Posterior vena cava (tissue), 2 donors: ENCODE measurements around the gene C22orf15. TPM values are rescaled to one million over a fixed set of nuclear protein-coding genes. Genes with fewer than 3 reads are reported as not detected.

Experiments
- DNase-seq: peaks from one replicate; pipeline ENCODE4 v3.0.0-alpha.2; 2020; ENCODE audit warnings: low spot score
- intact Hi-C, 2 donors: fragments of 100-400 bp; cut with DNase I; formaldehyde crosslinking; loops; one replicate each; pipeline versions ENCODE4 v1.14.1 to v1.14.2; 2022 to 2023
- total RNA-seq, 2 donors: library from RNA; stranded (reverse); fragmentation: NEBNext Ultra II Directional; extraction: Animal tissue kit (Norgen Biotek cat#: 25700); gene quantifications; one replicate each; pipeline ENCODE4 v1.2.1, GENCODE V29; 2021
- donor health status: DM: yes; HTN: yes; CAD: no.
- donor health status: DM: yes; HTN: yes; CAD: no.

Gene C22orf15
- total RNA-seq, 2 donors from 2014 or later = not detected

DNA sequence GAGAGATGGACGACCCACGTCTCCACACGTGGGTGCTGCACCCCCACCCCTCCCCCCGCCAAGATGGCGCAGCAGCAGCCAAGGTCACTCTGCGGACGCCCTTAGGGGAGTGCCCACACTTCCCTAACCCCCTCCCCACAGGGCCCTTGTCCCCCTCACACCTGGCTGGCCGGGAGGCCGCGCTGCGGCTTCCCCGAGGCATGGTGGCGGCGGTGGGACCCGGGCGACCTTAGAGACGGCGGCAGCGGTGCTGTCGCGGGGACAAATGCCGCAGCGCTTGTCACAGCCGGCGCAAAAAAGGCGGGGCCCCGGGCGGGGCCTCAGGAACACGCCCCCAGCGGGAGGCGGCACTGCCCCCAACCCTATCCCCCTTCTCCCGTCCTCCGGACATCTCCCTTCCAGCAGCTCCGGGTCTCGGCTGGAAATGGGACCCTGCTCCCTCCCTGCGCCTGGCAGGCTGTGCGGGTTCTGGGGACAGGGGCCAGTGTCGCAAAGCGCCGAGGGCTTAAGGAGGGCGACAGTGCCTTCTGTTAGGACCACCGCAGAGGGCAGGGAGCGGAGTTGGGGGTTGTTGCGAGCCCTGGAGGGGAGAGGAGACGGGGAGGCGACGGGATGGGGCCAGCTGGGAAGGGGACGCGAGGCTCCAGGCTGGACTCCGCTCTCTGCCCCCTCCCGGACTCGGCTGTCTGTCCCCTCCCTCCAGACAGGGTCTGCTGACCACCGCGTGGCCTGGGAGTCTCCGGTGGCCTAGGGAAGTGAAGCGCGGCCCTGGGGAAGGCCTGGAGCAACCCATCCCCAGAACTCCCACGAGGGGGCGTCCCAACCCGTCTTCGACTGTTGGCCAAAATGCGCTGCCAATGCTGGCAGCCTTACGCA, 5.1 kb downstream of the C22orf15 start, which contains the start of gene CHCHD10:
CHCHD10 (minus strand) TSS at position 300 of the 876 bp plus-strand sequence; CDS start at position 202, 98 bp downstream.
- DNase-seq = peak; percentile 95
- intact Hi-C loops = loop anchor here (5.0 to 10.0 kb wide), 3 partner anchors 69 to 223 kb away; partner anchors contain the start of gene DERL3 (in 1 of the 2)

DNA sequence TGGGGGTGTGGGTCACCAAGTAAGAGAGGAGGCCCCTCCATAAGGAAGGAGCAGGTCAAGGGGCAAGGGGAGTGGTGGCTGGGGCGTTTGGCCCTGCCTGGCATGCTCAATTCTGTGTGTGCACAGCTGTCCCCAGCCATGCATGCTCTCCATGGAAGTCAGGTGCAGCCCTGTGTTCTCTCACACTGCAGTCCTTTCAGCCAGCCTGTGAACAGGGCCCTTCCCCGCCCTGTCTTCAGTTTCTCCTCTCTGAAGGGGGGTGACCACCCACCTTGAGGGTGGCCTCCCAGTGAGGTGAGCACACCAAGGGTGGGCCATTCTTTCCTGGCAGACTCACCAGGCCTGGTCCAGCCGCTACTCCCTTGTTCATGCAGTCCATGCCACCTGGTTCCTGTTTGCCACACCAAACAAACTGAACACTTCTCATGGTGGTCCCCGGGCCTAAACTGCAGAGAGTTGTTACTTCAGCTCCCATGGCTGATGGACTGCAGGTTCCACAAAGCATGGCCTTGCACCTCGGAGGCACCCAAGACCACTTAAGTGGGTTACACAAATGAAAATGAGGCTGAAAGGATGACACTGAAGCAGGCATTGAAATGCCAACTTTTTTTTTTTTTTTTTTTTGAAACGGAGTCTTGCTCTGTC, 6.7 kb downstream of the C22orf15 start:
- DNase-seq = no peak
- intact Hi-C loops = loop anchor here (5.0 to 10.0 kb wide), 3 partner anchors 68 to 225 kb away; partner anchors contain the start of gene DERL3 (in 1 of the 2)

DNA sequence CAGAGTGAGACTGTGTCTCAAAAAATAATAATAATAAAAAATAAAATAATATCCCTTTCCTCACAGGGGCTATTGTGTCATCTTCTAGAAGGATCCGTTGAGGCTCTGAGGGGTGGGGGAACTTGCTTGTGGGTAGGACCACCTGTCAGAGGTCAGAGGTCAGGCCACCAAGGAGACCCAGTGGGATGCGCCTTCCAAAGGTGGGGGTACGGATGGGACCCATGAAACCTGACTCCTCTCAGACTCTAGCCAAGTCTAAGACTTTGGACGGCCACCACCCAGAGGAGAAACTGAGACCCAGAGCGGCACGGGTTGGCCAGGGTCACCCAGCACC, 9.5 kb downstream of the C22orf15 start:
- intact Hi-C loops = no loop called here
- DNase-seq = no peak

DNA sequence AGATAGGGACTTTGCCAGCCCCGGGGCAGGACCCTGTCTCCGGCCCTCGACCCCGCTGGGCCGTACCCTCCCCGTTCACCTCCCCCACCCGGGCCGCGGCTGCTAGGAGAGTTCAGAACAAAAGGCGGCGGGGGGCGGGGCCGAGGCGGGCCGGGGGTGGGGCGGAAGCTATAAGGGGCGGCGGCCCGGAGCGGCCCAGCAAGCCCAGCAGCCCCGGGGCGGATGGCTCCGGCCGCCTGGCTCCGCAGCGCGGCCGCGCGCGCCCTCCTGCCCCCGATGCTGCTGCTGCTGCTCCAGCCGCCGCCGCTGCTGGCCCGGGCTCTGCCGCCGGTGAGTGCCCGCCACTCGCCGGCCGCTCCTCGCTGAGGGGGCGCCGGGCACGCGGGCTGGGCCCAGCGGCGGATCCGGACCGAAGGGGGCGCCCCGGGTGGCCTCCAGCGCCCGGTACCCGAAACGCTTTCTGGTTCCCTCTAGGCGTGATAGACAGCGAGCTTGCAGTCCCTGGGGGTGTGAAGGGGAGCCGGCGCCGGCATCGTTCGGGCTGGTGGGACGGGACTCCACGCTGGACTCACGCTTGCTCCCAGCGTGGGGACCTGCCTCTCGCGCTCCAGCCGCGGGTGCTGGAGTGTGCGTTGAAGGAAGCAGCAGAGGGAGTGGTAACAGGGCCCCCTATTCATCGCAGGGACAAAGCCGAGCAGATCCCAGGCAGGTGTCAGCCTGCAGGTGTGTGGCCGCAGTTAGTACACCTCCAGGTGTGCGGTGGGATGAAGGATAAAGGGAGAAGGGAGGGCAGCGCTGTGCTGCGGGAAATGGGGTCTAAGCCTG, 10.1 kb downstream of the C22orf15 start, which contains the start of gene MMP11:
MMP11 (plus strand) TSS at position 201 of the 825 bp plus-strand sequence; CDS start at position 223, 22 bp downstream.
- peak; percentile 79 for DNase-seq
- intact Hi-C loops = no loop called here

DNA sequence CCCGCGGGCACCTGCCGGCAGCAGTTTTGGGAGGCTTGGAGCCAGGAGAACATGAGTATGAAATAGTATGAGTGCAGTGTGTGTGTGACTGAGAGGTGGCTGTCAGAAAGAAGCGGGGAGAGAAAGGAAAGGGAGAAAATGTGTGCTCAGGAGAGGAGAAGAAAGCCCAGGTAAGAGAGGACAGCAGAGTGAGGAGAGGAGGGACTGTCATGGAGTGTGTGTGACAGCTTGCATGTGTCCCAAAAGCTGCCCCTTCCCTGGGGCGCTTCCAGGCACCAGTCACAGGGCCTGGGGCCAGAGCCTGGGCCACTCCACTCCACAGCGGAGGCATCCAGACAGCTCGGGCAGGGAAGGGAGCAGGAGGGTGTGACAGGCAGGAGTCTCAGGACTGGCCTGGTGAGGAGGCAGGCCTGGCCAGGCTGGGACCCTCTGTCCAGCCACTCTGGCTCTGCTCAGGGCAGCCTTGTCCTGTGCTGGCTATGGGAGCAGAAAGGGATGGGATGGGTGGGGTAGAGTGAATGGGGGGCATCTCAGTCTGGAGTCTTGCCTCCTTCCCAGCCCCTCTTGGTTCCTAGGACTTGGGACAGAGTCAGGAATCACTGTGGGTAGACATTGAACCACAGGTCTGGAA, 10.8 kb downstream of the C22orf15 start:
- DNase-seq = no peak
- intact Hi-C loops = no loop called here

DNA sequence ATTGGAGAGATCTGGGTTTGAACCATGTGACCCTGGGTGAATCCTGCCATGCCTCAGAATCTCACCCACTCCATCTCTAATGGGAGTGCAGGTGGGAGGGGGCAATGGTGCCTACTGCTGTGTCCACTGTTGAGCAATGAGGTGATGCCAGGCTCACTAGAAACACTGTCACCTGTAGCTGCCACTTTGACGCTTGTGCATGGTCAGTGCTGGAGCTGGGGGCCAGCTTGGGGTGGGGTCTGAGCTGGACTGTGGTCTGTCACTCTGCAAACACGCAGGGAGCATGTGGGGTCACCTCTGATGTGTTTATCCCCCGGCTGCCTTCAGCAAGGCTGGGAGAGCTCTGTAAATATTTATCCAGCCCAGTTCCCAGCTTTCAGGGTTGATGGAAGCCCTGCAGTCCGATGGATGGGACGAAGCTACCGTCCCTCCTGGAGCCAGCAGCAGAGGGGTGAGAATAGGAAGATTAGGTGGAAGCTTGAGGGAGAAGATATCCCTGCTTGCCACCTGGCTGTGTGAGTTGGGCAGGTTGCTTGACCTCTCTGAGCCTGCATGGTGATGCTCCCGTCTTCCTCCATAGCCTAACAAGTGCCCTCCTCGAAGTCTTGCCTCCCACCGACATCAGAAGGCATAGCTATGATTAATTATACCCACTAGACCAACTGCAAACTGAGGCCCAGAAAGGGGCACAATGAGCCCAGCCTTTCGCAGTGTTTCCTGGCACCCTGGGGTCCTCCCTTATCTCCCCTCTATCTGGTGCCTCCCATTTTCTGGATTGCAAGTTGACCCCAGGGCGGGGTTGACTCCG, 11.5 kb downstream of the C22orf15 start:
- intact Hi-C loops = no loop called here

DNA sequence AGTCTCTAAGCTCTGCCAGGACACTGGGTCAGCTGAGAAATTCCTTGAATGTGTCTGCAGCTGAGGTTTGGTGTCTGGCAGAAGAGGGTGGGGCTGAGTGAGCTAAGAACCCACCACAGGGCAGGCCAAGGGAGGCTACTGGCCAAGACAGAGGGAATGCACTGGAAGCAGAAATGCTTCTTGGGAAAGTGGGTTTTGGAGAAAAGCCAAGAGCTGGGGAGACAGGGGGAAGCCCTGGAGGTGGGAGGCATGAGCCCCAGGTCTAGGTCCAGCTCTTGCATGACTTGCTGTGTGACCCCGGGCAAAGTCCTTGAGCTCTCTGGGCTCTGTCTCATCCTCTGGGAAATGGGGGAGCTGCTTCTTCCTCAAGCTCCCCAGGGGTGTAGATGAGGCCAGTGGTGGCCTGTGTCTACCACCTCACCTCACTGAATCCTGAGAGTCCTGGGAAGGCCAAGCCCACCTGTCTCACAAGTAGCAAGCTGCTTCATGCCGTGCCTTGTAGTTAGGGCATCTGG, 12.2 kb downstream of the C22orf15 start:
- DNase-seq = peak; percentile 85
- intact Hi-C loops = no loop called here

More for the DNA sequence above, 11.5 kb downstream of the C22orf15 start:
- peak; percentile 34 for DNase-seq

DNA sequence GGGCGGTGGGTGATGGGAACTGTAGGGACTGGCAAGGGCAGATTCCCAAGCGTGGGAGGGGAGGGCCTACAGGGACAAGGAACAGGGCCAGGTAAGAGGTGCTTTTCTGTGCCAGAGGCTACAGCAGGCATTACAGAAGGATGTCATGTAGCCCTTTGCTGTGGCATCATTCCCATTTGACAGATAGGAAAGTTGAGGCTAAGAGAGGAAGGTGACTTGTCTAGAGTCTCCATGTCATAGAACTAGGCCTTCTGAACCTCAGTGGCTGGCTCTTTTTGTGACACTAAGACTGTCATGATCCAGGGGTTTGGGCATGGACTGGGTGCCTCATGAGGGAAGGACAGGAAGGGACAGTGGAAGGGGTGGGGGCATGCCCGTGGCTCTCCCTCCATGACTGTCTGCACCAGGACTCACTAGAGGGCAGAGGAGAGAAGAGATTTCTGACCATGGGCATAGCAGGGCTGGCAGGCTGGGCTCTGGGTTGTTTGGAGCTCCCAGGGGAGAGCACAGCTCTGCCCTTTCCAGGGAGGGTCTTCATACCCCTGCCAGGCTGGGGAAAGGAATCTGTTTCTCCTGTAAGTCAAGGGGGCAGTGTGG, 13.1 kb downstream of the C22orf15 start:
- DNase-seq = peak; percentile 66
- intact Hi-C loops = no loop called here

DNA sequence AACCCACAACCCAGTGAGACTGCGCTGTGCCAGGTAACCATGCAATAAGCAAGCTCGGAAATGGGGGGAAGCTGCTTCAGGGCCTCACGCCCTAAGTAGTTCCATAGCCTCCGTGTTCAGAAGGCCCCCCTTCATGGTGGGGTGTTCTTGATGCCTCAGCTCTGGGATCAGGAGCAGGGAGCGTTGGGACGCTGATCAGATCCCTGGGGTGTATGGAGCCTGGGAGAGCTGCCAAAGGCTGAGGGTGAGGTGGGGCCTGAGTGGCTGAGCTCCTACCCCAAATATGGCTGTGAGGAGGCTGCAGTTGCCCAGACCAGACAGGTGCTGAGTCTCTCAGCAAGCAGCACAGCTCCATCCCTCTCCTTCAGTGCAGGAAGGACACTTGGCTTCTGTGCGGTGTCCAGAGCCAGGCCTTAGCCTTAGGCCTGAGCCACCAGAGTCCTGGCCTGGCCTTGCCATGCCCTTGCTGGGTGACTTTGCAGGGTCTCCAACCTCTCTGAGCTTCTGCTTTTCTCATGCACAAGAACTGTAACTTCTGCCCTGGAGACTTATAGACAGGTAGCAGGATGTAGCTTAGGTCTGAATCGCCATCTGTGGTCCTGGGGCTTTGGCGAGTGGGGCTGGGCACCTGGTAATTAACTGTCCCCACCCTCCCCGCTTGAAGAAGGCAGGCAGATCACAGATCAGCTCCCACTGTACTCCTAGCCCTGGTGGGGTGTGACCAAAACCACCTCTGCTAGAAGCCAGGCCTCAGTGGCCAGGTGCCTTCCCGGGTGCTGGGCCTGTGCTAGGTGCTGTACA, 15.2 kb downstream of the C22orf15 start:
- peak; percentile 79 for DNase-seq
- intact Hi-C loops = no loop called here

DNA sequence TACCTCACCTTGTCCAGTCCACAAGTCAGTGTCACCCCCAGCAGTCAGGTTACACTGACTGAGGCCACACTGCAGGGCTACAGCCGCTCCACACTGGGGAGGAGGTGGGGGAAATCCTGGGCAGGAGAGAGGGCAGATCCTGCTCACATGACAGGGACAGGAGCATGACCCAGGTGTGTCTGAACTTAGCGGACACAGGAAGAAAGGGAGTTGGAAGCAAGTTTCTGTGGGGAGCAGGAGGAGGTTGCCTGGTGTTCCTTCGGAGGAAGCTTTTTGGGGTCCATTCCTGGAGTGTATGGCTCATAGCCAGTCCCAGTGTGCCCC, 15.7 kb downstream of the C22orf15 start:
- intact Hi-C loops = no loop called here
- DNase-seq = no peak

DNA sequence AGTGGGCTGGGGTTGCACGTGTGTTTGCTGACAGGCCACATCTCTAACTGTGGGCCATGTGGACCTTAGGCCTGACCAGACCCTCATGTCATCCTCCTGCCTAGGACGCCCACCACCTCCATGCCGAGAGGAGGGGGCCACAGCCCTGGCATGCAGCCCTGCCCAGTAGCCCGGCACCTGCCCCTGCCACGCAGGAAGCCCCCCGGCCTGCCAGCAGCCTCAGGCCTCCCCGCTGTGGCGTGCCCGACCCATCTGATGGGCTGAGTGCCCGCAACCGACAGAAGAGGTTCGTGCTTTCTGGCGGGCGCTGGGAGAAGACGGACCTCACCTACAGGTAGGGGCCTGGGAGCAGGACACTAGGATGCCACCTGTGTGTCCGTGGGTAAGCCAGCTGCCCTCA, 16.3 kb downstream of the C22orf15 start:
- DNase-seq = peak; percentile 58

DNA sequence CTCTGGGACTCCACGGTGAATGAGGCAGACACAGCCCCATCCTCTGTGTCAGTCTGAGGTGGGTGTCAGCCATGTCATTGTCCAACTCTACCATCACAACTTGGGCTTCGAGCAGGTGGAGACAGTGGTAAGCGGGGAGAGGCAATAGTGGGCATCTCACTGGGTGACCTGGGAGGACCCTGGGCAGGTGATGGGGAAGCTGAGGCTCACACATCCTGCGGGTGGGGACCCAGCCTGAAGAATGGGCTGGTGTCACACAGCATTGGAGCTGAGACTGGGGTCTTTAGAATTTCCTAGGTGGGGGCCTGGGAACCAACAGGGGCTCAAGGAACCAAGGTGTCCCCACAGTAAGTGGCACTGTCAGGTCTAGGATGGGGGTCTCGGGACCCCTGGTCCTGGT, 16.9 kb downstream of the C22orf15 start:
- intact Hi-C loops = loop anchor here in 1 of 2 donors (5.0 kb wide), 1 partner anchor 68 kb away; no protein-coding TSS in a partner anchor
- peak; percentile 68 for DNase-seq

More for the DNA sequence above, 16.3 kb downstream of the C22orf15 start:
- intact Hi-C loops = no loop called here

DNA sequence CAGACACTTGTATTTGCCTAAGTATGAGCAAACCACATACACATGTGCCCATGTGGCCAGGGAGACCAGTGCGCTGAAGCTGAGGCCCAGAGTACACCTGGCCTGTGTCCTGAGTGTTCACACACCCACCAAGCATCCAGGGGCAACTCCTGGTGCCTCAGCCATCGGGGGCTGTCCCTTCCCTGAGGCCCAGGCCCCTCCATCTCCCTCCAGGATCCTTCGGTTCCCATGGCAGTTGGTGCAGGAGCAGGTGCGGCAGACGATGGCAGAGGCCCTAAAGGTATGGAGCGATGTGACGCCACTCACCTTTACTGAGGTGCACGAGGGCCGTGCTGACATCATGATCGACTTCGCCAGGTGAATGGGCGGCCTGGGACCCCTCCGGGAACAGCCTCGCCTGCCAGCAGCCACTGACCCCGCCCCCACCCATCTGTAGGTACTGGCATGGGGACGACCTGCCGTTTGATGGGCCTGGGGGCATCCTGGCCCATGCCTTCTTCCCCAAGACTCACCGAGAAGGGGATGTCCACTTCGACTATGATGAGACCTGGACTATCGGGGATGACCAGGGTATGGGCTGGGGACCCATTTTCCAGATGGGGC, 17.5 kb downstream of the C22orf15 start:
- intact Hi-C loops = loop anchor here in 1 of 2 donors (5.0 kb wide), 1 partner anchor 67 kb away; no protein-coding TSS in a partner anchor
- peak; percentile 71 for DNase-seq

DNA sequence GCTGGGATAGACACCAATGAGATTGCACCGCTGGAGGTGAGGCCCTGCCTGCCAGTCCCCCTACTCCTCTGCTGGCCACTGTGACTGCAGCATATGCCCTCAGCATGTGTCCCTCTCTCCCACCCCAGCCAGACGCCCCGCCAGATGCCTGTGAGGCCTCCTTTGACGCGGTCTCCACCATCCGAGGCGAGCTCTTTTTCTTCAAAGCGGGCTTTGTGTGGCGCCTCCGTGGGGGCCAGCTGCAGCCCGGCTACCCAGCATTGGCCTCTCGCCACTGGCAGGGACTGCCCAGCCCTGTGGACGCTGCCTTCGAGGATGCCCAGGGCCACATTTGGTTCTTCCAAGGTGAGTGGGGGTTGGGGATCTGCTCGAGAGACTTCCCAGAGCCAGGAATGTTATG, 18.3 kb downstream of the C22orf15 start:
- DNase-seq = peak; percentile 76
- intact Hi-C loops = loop anchor here in 1 of 2 donors (5.0 kb wide), 1 partner anchor 66 kb away; no protein-coding TSS in a partner anchor

DNA sequence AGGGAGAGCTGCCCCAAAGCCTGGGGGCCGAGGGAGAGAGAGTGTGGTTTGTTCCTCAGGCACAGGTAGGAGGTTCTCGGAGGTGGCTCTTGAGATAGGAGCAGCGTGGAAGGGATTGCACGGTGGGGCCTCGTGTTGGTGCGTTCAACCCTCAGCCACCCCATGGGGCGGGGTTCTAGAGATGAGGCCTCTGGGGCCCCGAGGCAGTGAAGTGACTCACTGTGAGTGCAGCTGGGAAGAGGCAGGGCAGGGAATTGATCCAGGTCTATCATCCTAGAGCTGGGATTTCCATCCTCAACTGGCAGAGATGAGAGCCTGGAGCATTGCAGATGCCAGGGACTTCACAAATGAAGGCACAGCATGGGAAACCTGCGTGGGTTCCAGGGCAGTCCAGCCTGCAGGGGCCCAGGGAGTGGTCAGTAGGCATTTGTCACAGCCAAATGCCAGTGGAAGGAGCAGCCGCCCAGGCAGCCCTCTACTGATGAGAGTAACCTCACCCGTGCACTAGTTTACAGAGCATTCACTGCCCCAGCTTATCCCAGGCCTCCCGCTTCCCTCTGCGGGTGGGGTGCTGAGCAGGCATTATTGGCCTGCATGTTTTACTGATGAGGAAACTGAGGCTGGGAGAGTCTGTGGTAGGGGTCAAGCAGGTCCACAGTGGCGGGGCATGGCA, 18.9 kb downstream of the C22orf15 start:
- DNase-seq = peak; percentile 90
- intact Hi-C loops = loop anchor here in 1 of 2 donors (5.0 kb wide), 1 partner anchor 66 kb away; no protein-coding TSS in a partner anchor
